WERI-Rb-1 (cell line): ENCODE results near the gene NR1D1.
A peak's percentile ranks its signal among the peaks of the same experiment; 100 is the strongest.

Experiments used
- DNase-seq: peaks from one replicate; pipeline ENCODE4 v3.0.0-alpha.2; 2020
- H3K27ac ChIP-seq: fragments of 250-450 bp; sonication (Bioruptor Pico); 2 replicates; pipeline ENCODE4 v1.5.1; 2020; ENCODE audit warnings: mild to moderate bottlenecking, moderate library complexity
- H3K27me3 ChIP-seq: fragments of 250-450 bp; sonication (Bioruptor Pico); 2 replicates; pipeline ENCODE4 v1.5.1; 2021; ENCODE audit warnings: mild to moderate bottlenecking, low read depth, moderate library complexity; ENCODE audit not compliant: insufficient read depth, severe bottlenecking
- H3K36me3 ChIP-seq: fragments of 250-450 bp; sonication (Bioruptor Pico); 2 replicates; pipeline ENCODE4 v1.5.1; 2020; ENCODE audit warnings: mild to moderate bottlenecking, moderate library complexity
- H3K4me3 ChIP-seq: 2 replicates; pipeline ENCODE4 v1.5.1; 2011; ENCODE audit warnings: low read depth, mild to moderate bottlenecking, control low read depth, low read length
- H3K9me3 ChIP-seq: fragments of 250-450 bp; sonication (Bioruptor Pico); 2 replicates; pipeline ENCODE4 v1.5.1; 2021; ENCODE audit warnings: mild to moderate bottlenecking, moderate library complexity; ENCODE audit not compliant: severe bottlenecking
- CTCF ChIP-seq: IDR thresholded peaks from 2 replicates; pipeline ENCODE4 v1.5.1; 2011; ENCODE audit warnings: low read depth, mild to moderate bottlenecking, control low read depth, inconsistent platforms, low read length

NR1D1 gene

DNA sequence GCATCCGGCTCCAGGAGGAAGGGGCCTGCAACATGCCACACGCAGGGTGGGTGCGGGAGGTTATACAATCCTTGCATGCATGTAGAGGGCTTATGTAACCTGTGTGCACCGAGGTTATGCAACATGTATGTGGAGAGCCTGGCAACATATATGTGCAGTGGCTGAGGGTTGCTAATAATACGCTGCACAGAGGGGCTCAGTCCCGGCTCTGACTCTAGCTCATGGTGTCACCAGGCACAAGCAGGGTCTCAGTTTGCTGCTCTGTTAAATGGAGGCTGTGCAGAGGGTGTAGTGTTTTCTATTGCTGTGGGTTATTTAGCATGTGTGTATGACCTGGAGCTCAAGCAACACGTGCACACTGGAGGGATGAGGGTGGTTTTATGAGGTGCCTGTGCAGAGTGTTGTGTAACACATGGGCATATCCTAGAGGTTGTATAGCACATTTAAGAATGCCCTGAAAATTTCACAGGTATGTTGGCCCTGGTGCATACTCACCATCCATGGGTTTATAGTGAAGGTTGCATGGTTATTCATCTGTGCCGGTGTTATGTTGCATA, 24.4 kb downstream of the NR1D1 start:
- Histone ChIP-seq H3K9me3 (no peaks in the 10 kb centered on the region), H3K27me3 (no peaks in the 10 kb centered on the region), H3K4me3 (no peak overlapping the region), H3K36me3 (peaks cover 16% of the 10 kb centered on the region), H3K27ac (no peak overlapping the region)
- no peak for TF ChIP-seq CTCF
- no peak for DNase-seq

DNA sequence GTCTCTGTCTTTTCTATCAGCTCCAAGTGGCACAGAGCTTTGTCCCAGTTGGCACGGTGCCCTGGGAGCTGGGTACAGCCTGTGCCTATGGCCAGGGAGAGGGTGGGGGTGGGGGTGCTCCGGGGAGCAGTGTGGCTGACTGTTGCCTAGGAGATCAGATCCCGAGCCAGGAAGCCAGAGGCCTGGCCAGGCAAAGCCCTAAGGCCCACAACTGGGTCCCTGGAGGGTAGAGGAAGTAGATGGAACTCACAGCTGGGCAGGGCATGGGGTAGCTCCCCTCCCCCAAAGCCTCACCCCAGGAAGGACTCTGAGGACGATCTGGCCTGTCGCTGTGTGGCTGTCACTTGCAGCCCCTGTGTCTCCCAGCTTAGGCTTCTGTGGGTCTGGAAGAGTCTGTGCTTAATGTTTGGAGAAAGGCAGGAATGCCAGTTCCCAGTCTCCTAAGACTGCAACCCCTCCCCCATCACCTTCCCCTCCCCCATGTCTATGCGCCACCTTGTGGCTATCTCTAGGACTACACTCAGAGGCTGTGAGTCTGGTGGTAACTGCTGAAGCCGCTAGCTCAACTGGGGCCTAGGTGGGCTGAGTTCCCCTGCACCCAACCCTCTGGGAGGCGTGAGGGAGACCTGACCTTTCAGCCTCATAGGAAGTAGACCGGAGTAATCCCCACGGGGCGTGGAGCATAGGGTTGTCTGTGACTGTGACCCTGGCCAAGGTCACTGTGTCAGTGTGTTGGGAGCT, 25.0 kb downstream of the NR1D1 start:
- Histone ChIP-seq H3K27ac (peak overlapping the region; percentile 3; the same call in 1 of the 2 replicates), H3K36me3 (peaks cover 16% of the 10 kb centered on the region)
- TF ChIP-seq CTCF = peak; percentile 97

GRCh38 chr17:40074871-40075200, 25.6 kb downstream of the NR1D1 start:
- no peaks in the 10 kb centered on the region for H3K27me3 ChIP-seq
- H3K36me3 ChIP-seq = peaks cover 16% of the 10 kb centered on the region
- TF ChIP-seq CTCF = no peak
- H3K4me3 ChIP-seq = no peak overlapping the region
- H3K9me3 ChIP-seq = no peaks in the 10 kb centered on the region
- no peak for DNase-seq
- H3K27ac ChIP-seq = no peak overlapping the region

More for the DNA sequence above, 25.0 kb downstream of the NR1D1 start:
- no peak overlapping the region for H3K4me3 ChIP-seq
- peak; percentile 88 for DNase-seq
- no peaks in the 10 kb centered on the region for H3K9me3 ChIP-seq
- no peaks in the 10 kb centered on the region for H3K27me3 ChIP-seq

DNA sequence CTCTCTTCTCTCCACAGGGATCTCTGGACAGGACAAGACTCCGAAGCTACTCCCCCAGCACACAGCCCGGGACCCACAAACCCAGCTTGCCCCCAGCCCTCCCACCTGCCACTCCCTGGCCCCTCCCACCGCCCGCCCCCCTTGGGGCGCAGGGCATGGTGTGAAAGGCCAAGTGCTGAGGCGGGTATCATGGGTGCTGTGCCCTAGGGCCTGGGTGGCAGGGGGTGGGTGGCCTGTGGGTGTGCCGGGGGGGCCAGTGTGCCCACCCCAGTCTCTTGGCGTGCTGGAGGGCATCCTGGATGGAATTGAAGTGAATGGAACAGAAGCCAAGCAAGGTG, 26.2 kb downstream of the NR1D1 start:
- peaks cover 11% of the 10 kb centered on the region for H3K36me3 ChIP-seq
- DNase-seq = no peak
- H3K27ac ChIP-seq = no peak overlapping the region
- H3K27me3 ChIP-seq = no peaks in the 10 kb centered on the region
- no peak overlapping the region for H3K4me3 ChIP-seq
- no peak for TF ChIP-seq CTCF
- no peaks in the 10 kb centered on the region for H3K9me3 ChIP-seq

DNA sequence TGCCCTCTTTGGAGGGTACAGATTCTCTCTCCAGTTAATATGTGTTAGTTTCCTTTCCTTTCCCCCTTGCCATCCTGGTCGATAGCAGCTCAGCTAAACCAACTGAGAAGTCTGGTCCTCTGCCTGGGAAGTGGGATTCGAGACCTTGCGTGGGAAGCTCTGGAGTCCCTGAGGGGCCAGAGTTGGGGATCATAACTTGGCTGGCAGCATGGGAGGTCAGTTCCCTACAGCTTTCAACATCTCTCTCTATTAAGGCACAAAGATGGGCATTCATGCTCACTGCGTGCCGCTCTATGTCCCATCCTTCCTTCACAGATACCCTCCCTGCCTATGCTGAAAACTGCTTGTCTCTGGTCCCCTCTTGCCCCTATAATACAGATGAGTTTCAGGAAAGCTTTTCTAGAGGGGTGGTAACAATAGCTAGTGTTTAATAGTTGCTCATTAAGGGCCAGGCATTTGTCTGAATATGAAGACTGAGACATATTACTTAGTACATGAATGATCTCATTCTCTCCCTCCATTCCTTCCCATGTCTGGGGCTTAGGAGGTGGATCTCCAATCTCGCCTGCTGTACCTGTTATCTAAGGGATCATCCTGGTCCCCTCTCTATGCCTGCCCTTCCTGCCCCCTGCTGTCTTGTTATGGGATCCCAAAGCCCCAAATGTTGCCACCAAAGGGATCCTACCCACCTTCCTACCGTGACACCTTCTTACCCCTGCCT, 26.8 kb downstream of the NR1D1 start:
- DNase-seq = no peak
- H3K9me3 ChIP-seq = no peaks in the 10 kb centered on the region
- no peak overlapping the region for H3K4me3 ChIP-seq
- H3K36me3 ChIP-seq = peaks cover 11% of the 10 kb centered on the region
- TF ChIP-seq CTCF = no peak
- H3K27ac ChIP-seq = no peak overlapping the region
- no peaks in the 10 kb centered on the region for H3K27me3 ChIP-seq
